NCI-H146 treated with DMSO at 0.1 percent for 48 hours (cell line): ENCODE measurements around the gene LTB4R2.
A peak's percentile ranks its signal among the peaks of the same experiment; 100 is the strongest.

Source experiments
- DNase-seq: peaks from one replicate; lab custom pipeline; 2025; ENCODE audit not compliant: unreplicated experiment; lab: John Stamatoyannopoulos, UW

LTB4R2 gene

GRCh38 chr14:24298892-24299254 is 11.1 kb upstream of the LTB4R2 start:
- DNase-seq, result no peak

- peak; percentile 65 for DNase-seq
Observed at GRCh38 chr14:24299255-24300191, 10.4 kb upstream of the LTB4R2 start, which contains the start of the genes DHRS1 and NOP9. Gene DHRS1 (minus strand): TSS chr14:24299780. CDS start chr14:24299106, 674 bp downstream. Gene NOP9 (plus strand): TSS chr14:24299850. CDS start chr14:24299955, 105 bp downstream.

GRCh38 chr14:24300326-24300980 is 9.5 kb upstream of the LTB4R2 start:
- no peak for DNase-seq

- no peak for DNase-seq
Observed at GRCh38 chr14:24304019-24304387, 5.9 kb upstream of the LTB4R2 start.

GRCh38 chr14:24307156-24307574 is 2.8 kb upstream of the LTB4R2 start:
- DNase-seq, result no peak

GRCh38 chr14:24307575-24308341 is 2.2 kb upstream of the LTB4R2 start, which contains the start of gene CIDEB:
Gene CIDEB (minus strand): TSS chr14:24307977. CDS start chr14:24307858, 119 bp downstream.
- DNase-seq, result peak; percentile 6

GRCh38 chr14:24308342-24309124 is 1.4 kb upstream of the LTB4R2 start:
- DNase-seq, result no peak

GRCh38 chr14:24310265-24310645 is 315 bp downstream of the LTB4R2 start:
- DNase-seq, result no peak

GRCh38 chr14:24310646-24311604 is 985 bp downstream of the LTB4R2 start, which contains the start of gene LTB4R:
Gene LTB4R (plus strand): TSS chr14:24311502. CDS start chr14:24315652, 4,150 bp downstream.
- peak; percentile 76 for DNase-seq

GRCh38 chr14:24311837-24312615 is 2.1 kb downstream of the LTB4R2 start:
- no peak for DNase-seq

- no peak for DNase-seq
Observed at GRCh38 chr14:24312736-24313507, 3.0 kb downstream of the LTB4R2 start.

- no peak for DNase-seq
Observed at GRCh38 chr14:24313913-24314312, 4.0 kb downstream of the LTB4R2 start.

GRCh38 chr14:24314377-24315193 is 4.6 kb downstream of the LTB4R2 start:
- no peak for DNase-seq

GRCh38 chr14:24315243-24315806 is 5.4 kb downstream of the LTB4R2 start:
- DNase-seq, result no peak

- DNase-seq, result no peak
Observed at GRCh38 chr14:24315807-24316596, 6.1 kb downstream of the LTB4R2 start.

GRCh38 chr14:24316597-24316950 is 6.6 kb downstream of the LTB4R2 start:
- DNase-seq, result no peak
